GM18519 (cell line): ENCODE measurements around the gene PRAF2.
A peak's percentile ranks its signal among the peaks of the same experiment; 100 is the strongest.

ENCODE experiments used
- ATAC-seq: cut with Tn5 transposase; IDR thresholded peaks from one replicate; pipeline ENCODE4 v1.9.1; 2021; ENCODE audit warnings: mild to moderate bottlenecking, moderate library complexity; ENCODE audit not compliant: unreplicated experiment, low FRiP score

PRAF2 gene

GRCh38 chrX:49043220-49043986 is 30.4 kb downstream of the PRAF2 start, which contains the start of gene TFE3:
Gene TFE3, minus strand, starts transcription at chrX:49043357. Its CDS starts 131 bp downstream, at chrX:49043226.
- peak; percentile 89 for ATAC-seq

- no peak for ATAC-seq
Observed at GRCh38 chrX:49042581-49043219, 31.1 kb downstream of the PRAF2 start.

GRCh38 chrX:49041744-49042580 is 31.8 kb downstream of the PRAF2 start:
- no peak for ATAC-seq

GRCh38 chrX:49040376-49040955 is 33.3 kb downstream of the PRAF2 start:
- no peak for ATAC-seq

GRCh38 chrX:49039598-49040375 is 34.0 kb downstream of the PRAF2 start:
- ATAC-seq: no peak

- no peak for ATAC-seq
Observed at GRCh38 chrX:49037883-49038475, 35.8 kb downstream of the PRAF2 start.

- no peak for ATAC-seq
Observed at GRCh38 chrX:49030283-49030682, 43.5 kb downstream of the PRAF2 start.

- no peak for ATAC-seq
Observed at GRCh38 chrX:49029876-49030275, 43.9 kb downstream of the PRAF2 start.
